ENCODE data around the gene ADAM8.
"Not testable (repeated sequence)": the region's sequence is repeated elsewhere in the genome, so short reads cannot be mapped to it uniquely, and the experiment has no call there.

ADAM8 gene

GRCh38 chr10:133276435-133277201, at the start of gene ADAM8:
Gene ADAM8 (minus strand): TSS chr10:133276868. CDS start chr10:133276817, 51 bp downstream.
- no peak for FAIRE-seq

- FAIRE-seq: no peak
Observed at GRCh38 chr10:133326223-133326551, 49.5 kb upstream of the ADAM8 start.

- no peak for FAIRE-seq
Observed at GRCh38 chr10:133325440-133326222, 49.0 kb upstream of the ADAM8 start.

- no peak for FAIRE-seq
Observed at GRCh38 chr10:133324857-133325260, 48.2 kb upstream of the ADAM8 start.

- no peak for FAIRE-seq
Observed at GRCh38 chr10:133324198-133324792, 47.6 kb upstream of the ADAM8 start.

- not testable (repeated sequence) for FAIRE-seq
Observed at GRCh38 chr10:133322064-133322709, 45.5 kb upstream of the ADAM8 start.

GRCh38 chr10:133320852-133321422, 44.3 kb upstream of the ADAM8 start:
- not testable (repeated sequence) for FAIRE-seq

GRCh38 chr10:133318494-133319127, 41.9 kb upstream of the ADAM8 start:
- FAIRE-seq: no peak

GRCh38 chr10:133316732-133317131, 40.1 kb upstream of the ADAM8 start:
- FAIRE-seq: no peak

GRCh38 chr10:133316266-133316665, 39.6 kb upstream of the ADAM8 start:
- no peak for FAIRE-seq

- FAIRE-seq: no peak
Observed at GRCh38 chr10:133315847-133316246, 39.2 kb upstream of the ADAM8 start.

- FAIRE-seq: no peak
Observed at GRCh38 chr10:133314911-133315310, 38.2 kb upstream of the ADAM8 start.

- FAIRE-seq: no peak
Observed at GRCh38 chr10:133313192-133313591, 36.5 kb upstream of the ADAM8 start.

- no peak for FAIRE-seq
Observed at GRCh38 chr10:133312769-133313145, 36.1 kb upstream of the ADAM8 start.

- no peak for FAIRE-seq
Observed at GRCh38 chr10:133312016-133312768, 35.5 kb upstream of the ADAM8 start.

- no peak for FAIRE-seq
Observed at GRCh38 chr10:133311570-133311969, 34.9 kb upstream of the ADAM8 start.

- no peak for FAIRE-seq
Observed at GRCh38 chr10:133310789-133311188, 34.1 kb upstream of the ADAM8 start.

- FAIRE-seq: no peak
Observed at GRCh38 chr10:133310399-133310755, 33.7 kb upstream of the ADAM8 start.

GRCh38 chr10:133309720-133310398, 33.2 kb upstream of the ADAM8 start:
- no peak for FAIRE-seq

- FAIRE-seq: no peak
Observed at GRCh38 chr10:133309100-133309719, 32.5 kb upstream of the ADAM8 start.

Measured in G401.6 (cell line).